ENCODE data around the gene PDE1C.
"Not testable (repeated sequence)": the region's sequence is repeated elsewhere in the genome, so short reads cannot be mapped to it uniquely, and the experiment has no call there.

Gene PDE1C

DNA sequence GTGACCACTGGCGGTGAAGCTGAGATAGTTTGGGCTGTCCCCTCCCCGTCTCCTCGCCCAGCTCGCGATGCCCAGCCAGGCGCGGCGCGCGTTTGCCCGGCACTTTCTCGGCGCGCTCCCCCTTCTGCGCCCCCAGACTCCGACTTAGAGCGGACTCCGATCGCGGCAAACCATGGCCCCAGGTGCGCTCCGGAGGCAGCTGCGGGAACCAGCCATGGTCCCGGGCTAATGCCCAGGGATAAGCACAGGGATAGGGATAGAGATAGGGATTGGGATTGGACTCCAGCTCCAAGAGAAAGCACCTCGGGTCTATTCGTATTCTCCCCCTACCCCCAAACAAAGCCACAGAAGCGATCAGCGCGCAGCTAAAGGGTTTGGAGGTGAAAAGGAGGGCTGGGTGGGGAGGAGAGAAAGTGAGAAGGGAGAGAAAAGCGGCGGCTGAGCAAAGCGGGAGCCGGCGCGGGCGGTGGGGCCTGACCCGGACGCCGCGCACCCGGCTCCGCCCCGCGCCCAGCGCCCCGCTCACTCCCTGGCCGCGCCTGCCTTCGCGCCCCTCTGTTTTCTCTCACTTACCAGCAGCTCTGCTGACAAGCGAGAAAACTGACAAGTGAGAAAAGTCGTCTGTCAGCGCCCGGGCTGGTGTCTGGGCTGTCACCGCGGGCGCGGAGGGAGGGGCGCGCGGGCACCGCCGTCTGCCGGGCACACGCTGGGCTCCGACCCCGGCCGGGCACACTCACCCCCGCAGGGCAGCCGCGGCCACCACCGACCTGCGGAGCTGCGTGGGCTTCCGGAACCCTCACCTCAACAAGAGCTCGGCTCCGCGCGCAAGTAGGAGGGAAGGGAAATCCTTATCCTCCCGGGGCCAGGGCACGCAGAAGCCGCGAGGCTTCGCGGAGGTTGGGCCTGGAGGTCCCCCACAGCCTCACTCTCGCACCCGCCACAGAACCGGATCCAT, at the start of gene PDE1C:
Gene PDE1C (minus strand): TSS at position 2 of the 955 bp plus-strand sequence.
- DNase-seq (ENCODE audit: low spot score), result peak; percentile 35

GRCh38 chr7:32119790-32120196, 49.6 kb upstream of the PDE1C start:
- DNase-seq (ENCODE audit: low spot score), result no peak

GRCh38 chr7:32117837-32118236, 47.6 kb upstream of the PDE1C start:
- no peak for DNase-seq (ENCODE audit: low spot score)

DNA sequence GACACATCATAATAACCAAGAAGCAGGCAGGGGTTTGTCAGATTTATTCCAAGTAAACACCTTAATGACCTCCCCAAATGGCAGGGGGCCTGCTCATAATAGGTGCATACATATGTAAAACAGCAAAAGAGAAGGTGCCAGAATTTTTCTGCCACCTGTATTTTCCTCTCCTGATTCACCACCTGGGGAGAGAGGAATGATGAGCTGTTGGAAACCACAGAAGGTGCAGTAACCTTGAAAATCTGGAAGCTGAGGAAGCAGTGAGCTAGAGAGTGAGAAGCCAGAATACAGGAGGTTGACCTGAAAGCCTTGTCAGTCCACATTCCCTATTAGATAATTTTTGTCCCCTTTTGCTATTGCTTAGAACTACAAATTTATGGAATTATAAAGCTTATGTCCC, 46.2 kb upstream of the PDE1C start:
- no peak for DNase-seq (ENCODE audit: low spot score)

DNA sequence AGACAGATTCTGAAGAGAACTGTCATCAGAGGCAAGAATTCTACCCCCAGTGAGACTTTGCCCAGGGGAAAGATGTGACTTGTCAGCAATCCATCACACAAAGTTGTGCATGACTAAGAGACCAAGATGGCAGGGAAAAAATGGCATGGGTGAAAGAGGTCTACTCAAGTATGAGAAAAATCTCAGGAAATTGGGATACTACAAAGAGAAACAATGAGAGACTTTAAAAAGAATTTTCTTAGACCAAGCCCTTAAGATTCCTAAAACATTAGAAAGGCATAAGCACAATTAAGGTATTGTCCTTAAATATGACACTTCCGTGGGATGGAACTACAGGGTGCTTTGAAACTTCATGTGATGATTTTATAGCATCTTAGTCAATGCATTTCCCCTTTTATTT, 45.6 kb upstream of the PDE1C start:
- DNase-seq (ENCODE audit: low spot score), result peak; percentile 47

DNA sequence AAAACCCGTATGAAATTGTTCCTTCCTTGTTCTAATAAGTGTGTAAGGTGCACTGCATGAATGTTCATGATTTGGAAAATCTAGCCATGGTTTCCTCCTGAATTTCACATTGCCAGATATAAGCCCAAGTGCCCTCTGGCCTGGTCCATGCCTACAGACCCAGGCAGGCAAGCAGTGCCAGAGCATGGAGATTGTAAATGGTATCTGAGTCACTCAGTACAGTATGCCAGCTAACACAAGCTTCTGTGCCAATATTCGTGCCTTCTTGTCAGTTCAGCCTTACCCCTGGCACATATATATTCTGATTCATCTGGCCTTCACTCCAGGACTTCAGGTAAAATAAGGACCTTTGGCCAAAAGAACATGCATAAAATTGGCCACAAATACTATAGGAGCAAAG, 38.4 kb upstream of the PDE1C start:
- no peak for DNase-seq (ENCODE audit: low spot score)

DNA sequence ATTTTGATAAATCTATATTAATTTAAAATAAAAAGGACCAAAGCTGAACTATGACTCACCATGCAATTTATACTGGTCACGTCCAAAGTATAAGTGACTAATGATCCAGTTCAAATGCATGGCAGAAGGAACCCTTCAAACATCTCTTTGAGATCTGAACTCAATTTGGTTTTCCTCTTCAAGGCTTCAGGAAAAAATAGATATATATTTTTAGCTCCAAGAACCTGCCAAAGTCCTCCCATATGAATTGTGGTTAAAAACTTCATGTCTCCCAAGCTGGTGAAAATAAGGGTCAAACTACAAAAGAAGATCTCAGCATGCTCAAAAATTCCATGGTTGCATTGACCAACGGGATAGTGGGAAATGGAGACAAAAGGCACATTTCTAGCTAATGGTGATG, 34.6 kb upstream of the PDE1C start:
- DNase-seq (ENCODE audit: low spot score), result no peak

DNA sequence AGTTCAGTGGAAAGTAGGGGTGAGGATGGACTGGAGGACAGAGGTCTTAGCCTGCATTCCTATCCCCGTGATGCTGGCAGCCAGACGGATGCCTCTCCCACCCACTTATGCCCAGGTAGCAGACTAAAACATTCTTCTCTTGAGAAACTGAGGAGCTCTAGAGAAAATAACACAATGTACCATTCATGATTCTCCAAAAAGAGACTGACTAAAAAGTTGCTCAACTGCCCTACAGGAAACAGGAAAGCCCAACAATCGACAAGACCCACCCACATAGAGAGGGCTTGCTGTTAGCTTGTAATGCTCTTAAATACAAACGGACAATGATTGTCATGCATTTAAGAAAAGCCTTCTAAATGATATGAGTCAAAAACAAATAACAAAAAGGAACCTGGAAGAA, 33.2 kb upstream of the PDE1C start:
- DNase-seq (ENCODE audit: low spot score), result no peak

DNA sequence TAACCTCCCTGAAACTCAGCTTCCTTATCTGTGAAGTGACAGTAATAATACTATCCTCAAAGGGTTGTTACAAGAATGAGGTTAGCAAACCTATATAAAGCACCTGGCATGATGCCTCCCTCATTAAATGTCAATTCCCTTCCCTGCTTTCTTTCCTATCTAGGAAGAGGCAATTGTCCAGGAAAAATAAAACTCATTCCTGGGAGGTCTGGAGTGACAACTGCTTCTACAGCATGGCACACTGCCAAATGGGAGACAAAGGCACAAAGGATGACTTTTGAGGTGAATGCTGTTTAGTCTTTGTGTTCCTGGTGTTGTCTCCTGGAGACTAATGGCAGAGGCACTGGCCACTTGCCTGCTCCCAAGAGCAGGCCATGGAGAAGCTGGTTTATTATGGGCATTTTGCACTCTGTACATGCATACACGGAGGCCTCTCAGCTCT, 32.2 kb upstream of the PDE1C start:
- DNase-seq (ENCODE audit: low spot score), result no peak

GRCh38 chr7:32100407-32100907, 30.2 kb upstream of the PDE1C start:
- no peak for DNase-seq (ENCODE audit: low spot score)

GRCh38 chr7:32094516-32094915, 24.3 kb upstream of the PDE1C start:
- no peak for DNase-seq (ENCODE audit: low spot score)

- DNase-seq (ENCODE audit: low spot score), result peak; percentile 90
Observed at GRCh38 chr7:32093415-32094408, 23.5 kb upstream of the PDE1C start.

- DNase-seq (ENCODE audit: low spot score), result peak; percentile 36
Observed at GRCh38 chr7:32092346-32092745, 22.1 kb upstream of the PDE1C start.

- DNase-seq (ENCODE audit: low spot score), result peak; percentile 15
Observed at GRCh38 chr7:32091608-32092210, 21.5 kb upstream of the PDE1C start.

DNA sequence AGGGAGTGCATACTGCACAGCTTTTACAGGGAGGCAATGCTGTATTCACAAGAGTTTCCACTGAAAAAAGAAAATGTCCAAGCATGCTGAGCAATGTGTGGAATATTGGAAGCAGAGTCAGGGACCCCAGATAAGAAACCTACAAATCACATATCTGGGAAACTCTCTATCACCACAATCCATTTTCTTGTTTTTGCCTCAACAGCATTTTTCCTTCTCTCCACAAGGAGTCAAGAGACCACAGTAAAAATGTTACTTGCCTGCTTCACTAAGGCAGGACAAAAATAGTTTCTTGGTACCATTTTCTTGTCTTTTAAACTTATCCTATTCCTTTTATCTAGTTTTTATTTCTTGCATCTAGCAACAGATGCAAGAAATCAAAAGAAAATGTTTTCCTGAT, 19.5 kb upstream of the PDE1C start:
- DNase-seq (ENCODE audit: low spot score), result no peak

DNA sequence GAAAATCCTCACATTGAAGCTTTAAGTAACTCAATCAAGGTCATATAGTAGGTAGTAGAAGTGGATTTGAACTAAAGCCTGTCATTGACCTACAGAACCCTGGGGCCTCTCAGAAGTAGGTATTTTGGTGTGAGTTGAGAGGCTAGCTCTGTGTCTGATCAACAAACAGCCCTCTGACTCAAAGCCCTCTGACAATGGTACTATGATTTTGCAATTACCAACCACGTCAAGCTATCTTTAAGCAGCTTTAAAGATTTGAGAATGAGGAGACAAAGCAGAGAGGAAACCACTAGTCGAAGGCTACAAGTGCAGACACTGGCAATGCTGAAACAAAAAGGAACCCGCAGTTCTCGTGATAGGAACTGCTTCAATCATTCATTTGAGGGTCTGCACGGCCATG, 19.0 kb upstream of the PDE1C start:
- no peak for DNase-seq (ENCODE audit: low spot score)

- DNase-seq (ENCODE audit: low spot score), result no peak
Observed at GRCh38 chr7:32088451-32088881, 18.3 kb upstream of the PDE1C start.

DNA sequence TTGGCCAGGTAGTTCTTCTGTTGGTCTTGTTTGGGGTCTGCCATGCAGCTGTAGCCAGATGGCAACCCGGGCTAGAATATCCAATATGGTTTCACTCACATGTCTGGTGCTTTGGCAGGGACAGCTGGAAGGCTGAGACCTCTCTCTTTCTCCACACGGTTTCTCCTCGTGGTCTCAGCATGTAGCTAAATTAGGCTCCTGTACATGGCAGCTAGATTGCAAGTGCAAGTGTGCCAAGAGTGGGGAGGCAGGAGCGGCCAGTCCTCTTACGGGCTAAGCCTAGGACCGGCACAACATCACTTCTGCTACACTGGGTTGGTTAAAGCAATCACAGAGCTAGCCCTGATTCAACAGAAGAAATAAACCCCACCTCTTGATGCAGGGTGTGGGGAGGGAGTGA, 9.3 kb upstream of the PDE1C start:
- DNase-seq (ENCODE audit: low spot score), result no peak

- DNase-seq (ENCODE audit: low spot score), result no peak
Observed at GRCh38 chr7:32078824-32079223, 8.6 kb upstream of the PDE1C start.

GRCh38 chr7:32077806-32078205, 7.6 kb upstream of the PDE1C start:
- no peak for DNase-seq (ENCODE audit: low spot score)

GRCh38 chr7:32076802-32077201, 6.6 kb upstream of the PDE1C start:
- DNase-seq (ENCODE audit: low spot score), result not testable (repeated sequence)

- no peak for DNase-seq (ENCODE audit: low spot score)
Observed at GRCh38 chr7:32075612-32076011, 5.4 kb upstream of the PDE1C start.
